Measurements from ENCODE around the gene PREX1.

GRCh38 chr20:48826069-48826468 is 1.7 kb downstream of the PREX1 start:
- TF ChIP-seq POLR2A (IDR thresholded peaks at IDR 0.05) (no peak), CTCF (IDR thresholded peaks at IDR 0.05) (no peak)
